Liver (tissue), 3 donors: ENCODE data around the gene CCDC158.
A peak's percentile ranks its signal among the peaks of the same experiment; 100 is the strongest.

ENCODE experiments used
- FOXA2 ChIP-seq: IDR thresholded peaks from 2 replicates; pipeline ENCODE4 v1.6.1; 2016; ENCODE audit warnings: antibody characterized with exemption
- GABPA ChIP-seq, 2 donors: IDR thresholded peaks in 1 of 2; conservative IDR thresholded peaks in 1 of 2; 2 replicates each; pipeline ENCODE4 v1.6.1; 2016; ENCODE audit warnings: antibody characterized with exemption in 2 of 2, mild to moderate bottlenecking in 1 of 2, moderate library complexity in 1 of 2
- JUND ChIP-seq, 2 donors: IDR thresholded peaks; 2 replicates each; pipeline ENCODE4 v1.6.1; 2016; ENCODE audit warnings: antibody characterized with exemption in 2 of 2
- SP1 ChIP-seq: IDR thresholded peaks from 2 replicates; pipeline ENCODE4 v1.6.1; 2018; ENCODE audit warnings: antibody characterized with exemption, mild to moderate bottlenecking
- TF ChIP-seq, protein P1 (sequence below): fragments of 150-350 bp; IDR thresholded peaks from 2 replicates; pipeline ENCODE4 v1.5.1; 2017; ENCODE audit warnings: improper control_type of control experiment, low read depth, low read length; ENCODE audit not compliant: missing input control
- TF ChIP-seq, protein P2 (sequence below): IDR thresholded peaks from 2 replicates; pipeline ENCODE4 v1.6.1; 2016; ENCODE audit warnings: antibody characterized with exemption, mild to moderate bottlenecking
- donor health status: healthy.
- donor health status: healthy.

DNA sequence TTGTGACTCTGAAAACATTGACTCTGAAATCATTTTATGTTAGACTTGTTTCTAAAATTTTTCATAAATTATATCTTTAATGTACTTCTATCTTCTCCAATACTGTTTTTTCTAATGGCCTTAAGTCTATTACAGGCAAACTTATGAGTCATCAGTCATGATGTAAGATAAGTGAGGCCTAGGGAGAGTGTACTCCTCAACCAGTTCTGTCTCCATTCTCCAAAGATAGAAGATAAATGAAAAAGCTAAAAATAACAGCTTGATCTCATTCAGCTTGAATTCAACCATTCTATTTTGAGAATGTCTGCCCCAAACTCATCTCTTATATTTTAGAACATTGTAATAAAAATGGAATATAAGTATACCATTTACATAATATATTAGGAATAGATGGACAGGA lies 79.9 kb downstream of the CCDC158 start:
- TF ChIP-seq, protein P1, sequence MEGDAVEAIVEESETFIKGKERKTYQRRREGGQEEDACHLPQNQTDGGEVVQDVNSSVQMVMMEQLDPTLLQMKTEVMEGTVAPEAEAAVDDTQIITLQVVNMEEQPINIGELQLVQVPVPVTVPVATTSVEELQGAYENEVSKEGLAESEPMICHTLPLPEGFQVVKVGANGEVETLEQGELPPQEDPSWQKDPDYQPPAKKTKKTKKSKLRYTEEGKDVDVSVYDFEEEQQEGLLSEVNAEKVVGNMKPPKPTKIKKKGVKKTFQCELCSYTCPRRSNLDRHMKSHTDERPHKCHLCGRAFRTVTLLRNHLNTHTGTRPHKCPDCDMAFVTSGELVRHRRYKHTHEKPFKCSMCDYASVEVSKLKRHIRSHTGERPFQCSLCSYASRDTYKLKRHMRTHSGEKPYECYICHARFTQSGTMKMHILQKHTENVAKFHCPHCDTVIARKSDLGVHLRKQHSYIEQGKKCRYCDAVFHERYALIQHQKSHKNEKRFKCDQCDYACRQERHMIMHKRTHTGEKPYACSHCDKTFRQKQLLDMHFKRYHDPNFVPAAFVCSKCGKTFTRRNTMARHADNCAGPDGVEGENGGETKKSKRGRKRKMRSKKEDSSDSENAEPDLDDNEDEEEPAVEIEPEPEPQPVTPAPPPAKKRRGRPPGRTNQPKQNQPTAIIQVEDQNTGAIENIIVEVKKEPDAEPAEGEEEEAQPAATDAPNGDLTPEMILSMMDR, result no peak
- TF ChIP-seq FOXA2 (no peak), JUND (IDR thresholded peaks at IDR 0.05) (peak; percentile 35 to 56), GABPA (IDR thresholded peaks at IDR 0.05 in 1 of 2, conservative IDR thresholded peaks at IDR 0.05 in 1 of 2) (no peak), SP1 (no peak)
- TF ChIP-seq, protein P2, sequence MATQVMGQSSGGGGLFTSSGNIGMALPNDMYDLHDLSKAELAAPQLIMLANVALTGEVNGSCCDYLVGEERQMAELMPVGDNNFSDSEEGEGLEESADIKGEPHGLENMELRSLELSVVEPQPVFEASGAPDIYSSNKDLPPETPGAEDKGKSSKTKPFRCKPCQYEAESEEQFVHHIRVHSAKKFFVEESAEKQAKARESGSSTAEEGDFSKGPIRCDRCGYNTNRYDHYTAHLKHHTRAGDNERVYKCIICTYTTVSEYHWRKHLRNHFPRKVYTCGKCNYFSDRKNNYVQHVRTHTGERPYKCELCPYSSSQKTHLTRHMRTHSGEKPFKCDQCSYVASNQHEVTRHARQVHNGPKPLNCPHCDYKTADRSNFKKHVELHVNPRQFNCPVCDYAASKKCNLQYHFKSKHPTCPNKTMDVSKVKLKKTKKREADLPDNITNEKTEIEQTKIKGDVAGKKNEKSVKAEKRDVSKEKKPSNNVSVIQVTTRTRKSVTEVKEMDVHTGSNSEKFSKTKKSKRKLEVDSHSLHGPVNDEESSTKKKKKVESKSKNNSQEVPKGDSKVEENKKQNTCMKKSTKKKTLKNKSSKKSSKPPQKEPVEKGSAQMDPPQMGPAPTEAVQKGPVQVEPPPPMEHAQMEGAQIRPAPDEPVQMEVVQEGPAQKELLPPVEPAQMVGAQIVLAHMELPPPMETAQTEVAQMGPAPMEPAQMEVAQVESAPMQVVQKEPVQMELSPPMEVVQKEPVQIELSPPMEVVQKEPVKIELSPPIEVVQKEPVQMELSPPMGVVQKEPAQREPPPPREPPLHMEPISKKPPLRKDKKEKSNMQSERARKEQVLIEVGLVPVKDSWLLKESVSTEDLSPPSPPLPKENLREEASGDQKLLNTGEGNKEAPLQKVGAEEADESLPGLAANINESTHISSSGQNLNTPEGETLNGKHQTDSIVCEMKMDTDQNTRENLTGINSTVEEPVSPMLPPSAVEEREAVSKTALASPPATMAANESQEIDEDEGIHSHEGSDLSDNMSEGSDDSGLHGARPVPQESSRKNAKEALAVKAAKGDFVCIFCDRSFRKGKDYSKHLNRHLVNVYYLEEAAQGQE, result no peak
